DMS53 treated with DMSO at 0.1 percent for 48 hours (cell line): ENCODE data around the gene ANOS1.
"Not testable (repeated sequence)": the region's sequence is repeated elsewhere in the genome, so short reads cannot be mapped to it uniquely, and the experiment has no call there.

ENCODE experiments used
- DNase-seq: peaks from one replicate; lab custom pipeline; 2025; ENCODE audit not compliant: unreplicated experiment; lab: John Stamatoyannopoulos, UW

ANOS1 gene

DNA sequence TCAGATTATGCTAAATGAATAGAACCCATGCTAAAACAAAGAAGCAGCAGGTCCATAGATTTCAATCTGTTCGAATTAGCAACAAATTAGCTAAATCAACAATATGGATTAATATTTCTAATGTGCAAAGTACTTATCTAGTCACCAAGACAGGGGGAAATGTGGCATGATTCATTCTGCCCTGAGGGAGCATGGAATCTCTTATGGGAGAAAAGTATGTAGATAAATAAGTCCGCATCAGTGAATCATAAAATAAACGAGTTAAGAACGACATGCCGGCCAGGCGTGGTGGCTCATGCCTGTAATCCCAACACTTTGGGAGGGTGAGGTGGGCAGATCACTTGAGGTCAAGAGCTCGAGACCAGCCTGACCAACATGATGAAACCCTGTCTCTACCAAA is 102.1 kb downstream of the ANOS1 start:
- no peak for DNase-seq

GRCh38 chrX:8627796-8628195 is 104.1 kb downstream of the ANOS1 start:
- DNase-seq: no peak

DNA sequence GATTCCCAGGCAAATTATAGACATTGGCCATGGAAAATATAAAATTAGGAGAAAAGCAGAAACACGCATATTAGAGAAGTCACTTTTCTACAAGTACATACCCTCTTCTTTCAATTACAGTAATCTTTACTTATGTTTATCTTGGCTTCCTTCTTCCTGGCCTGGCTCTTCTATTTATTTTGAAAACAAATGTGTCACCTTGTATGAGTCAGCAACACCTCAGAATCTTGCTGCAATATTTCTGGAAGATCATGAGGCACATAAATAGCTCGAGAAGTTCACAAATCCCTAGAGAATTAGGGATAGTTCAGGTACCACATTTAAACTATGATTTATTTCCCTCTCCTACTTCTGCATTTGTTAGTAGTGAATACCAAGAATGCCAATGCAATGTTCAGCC is 124.6 kb downstream of the ANOS1 start:
- peak; percentile 6 for DNase-seq

DNA sequence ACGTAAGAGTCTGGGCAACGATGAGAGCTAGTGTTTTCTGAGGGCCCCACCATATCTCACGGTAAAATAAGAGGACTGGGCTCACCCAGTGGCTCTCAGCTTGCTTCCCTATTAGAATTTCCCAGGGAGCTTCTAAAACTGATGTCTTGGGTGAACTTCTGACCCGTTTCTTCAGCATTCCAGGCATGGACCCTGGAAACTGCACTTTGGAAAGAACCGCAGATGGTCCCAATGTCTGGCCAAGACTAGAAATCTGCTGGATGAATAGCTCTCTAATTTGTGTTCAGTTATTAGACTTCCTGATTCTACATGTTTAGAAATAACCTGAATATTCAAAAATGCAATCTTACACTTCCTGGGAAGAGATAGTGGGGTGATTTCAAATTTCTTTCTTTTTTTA is 127.8 kb downstream of the ANOS1 start:
- DNase-seq: no peak

DNA sequence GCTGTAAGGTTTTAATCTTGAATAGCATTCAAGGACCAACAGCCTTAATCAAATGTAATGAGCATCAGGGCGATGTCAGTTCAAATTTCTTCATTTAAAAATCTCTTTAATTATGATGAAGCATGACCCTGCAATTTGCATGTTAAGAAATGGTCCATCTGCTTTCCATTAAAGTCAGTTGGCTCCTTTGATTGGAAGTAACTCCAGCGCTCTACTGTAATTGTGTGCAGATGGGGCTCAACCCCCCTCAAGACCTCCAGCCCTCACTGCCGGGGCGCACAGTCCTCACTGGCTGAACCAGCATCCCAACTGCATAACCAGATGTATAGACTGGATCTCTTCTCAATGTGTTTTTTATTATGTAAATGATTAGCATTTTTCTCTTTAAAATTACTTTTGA is 140.4 kb downstream of the ANOS1 start:
- no peak for DNase-seq

DNA sequence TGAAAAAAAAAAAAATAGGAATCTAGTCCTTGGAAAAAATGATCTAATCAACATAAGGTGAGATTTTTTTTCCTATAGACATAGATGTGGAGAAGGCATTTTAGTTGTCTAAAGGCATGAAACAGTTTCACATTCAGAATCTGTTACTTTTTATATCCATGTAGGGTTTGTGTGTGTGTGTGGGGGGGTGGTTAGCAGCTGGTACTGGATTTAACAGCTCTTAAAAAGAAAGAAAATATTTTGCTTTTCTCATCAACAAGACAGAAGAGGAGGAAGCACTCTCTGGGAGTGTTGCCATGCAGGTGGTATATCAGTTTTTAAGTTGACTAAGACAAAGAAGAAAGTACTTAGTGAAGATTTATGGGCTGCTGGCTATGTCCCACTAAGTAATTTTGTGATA is 145.0 kb downstream of the ANOS1 start:
- DNase-seq: no peak

DNA sequence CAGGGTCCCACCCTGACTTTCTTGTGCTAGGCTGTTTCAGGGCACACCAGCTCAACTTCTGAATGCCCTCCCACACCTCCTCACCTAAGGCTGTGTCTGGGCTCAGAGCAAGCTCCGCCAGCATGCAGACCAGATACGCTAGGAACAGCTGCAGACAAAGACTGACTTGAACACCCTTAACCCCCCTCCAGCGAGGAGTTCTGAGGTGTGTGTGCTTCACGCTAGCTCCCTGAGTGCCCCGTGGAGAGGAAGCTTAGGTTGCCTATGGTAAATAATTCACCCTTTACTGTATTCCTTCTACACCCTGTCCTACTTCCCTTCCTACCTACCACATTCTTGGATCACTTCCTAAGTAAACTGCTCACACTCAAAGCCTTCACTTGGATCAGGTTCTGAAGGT is 152.3 kb downstream of the ANOS1 start:
- DNase-seq: no peak

GRCh38 chrX:8576821-8577220 is 155.1 kb downstream of the ANOS1 start:
- DNase-seq: no peak

GRCh38 chrX:8565729-8566128 is 166.2 kb downstream of the ANOS1 start:
- no peak for DNase-seq

DNA sequence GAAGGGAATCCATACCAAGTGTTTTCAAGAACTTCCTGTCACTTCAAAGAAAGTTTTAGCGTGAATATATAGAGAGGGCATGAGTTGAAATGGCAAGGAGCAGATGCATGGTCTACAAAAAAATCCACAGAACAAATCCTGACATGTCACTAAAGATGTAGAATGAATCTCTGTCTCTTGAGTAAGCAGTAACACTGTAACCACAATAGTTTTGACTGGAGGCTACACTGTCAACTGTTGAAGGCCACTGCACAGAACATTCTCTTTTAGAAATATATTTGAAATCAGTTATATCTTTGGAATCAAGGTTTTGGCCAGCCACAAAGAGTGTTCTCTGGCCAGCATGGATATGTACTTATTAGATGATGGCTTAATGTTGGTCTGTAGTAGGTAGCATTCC is 183.5 kb downstream of the ANOS1 start:
- DNase-seq: no peak

DNA sequence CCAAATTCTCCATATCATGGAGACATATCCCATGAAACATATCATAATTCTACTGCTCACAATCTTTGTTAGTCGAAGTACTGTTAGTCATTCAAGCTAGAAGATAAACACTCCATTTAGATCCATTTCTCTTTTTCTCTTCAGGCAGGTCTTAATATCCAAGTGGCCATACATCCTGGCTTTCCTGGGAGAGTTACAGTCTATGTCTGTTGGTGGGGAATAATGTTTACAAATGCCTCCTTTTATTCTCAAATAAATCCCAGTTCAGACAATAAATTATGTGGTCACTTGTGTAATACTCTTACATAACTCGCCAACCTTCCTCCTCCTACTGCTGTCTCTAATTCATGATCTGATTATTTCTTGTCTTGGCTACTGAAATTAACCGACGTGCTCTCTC is 185.2 kb downstream of the ANOS1 start:
- no peak for DNase-seq

DNA sequence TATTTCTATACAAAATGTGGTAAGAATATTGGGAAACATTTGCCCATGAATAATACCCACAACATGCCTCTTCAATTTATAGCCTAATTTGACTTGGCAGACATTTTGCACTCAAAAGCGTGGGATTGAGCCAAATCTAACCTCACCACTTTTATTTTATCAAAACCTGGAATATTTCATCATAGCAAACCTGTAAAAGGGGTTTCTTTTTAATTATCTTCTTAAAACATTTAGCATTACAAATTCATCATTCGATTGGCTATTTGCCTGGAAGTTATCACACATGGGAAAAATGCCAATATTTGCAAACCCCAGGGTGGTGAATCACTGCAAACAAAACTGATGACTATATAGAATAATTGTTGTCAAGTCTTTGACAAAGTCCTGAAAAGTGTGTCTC is 211.1 kb downstream of the ANOS1 start:
- DNase-seq: no peak

- DNase-seq: no peak
These were observed 211.8 kb downstream of the ANOS1 start for GRCh38 chrX:8520178-8520577.

DNA sequence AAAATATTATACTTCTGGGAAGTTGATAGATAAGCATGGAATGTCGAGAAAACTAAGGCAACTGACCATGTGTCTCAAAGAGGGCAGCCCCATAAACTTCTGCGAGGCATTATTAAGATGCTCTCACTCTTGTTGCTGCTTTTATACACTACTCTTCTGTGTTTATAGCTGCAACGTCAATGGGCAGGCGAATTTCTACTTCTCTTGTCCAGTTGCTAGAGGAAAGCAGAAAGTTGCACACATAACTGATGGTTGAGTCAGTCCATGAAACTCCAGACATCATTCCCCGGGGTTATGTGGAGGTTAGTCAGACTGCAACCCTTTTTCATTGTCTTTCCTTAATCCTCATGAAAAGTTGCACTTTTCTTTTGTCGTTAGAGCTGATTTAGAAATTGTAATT is 227.5 kb downstream of the ANOS1 start:
- DNase-seq: no peak

DNA sequence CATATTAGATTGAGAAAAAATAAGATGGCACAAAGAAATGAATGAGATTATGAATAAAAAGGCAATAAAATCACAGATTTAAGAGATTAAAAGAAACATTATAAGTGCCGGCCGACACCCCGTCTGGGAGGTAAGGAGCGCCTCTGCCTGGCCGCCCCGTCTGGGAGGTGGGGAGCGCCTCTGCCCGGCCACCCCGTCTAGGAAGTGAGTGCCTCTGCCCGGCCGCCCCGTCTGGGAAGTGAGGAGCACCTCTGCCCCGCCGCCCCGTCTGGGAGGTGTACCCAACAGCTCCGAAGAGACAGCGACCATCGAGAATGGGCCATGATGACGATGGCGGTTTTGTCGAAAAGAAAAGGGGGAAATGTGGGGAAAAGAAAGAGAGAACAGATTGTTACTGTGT is 229.8 kb downstream of the ANOS1 start:
- not testable (repeated sequence) for DNase-seq

GRCh38 chrX:8500203-8500602 is 231.7 kb downstream of the ANOS1 start:
- DNase-seq: no peak

- DNase-seq: not testable (repeated sequence)
These were observed 236.9 kb downstream of the ANOS1 start for GRCh38 chrX:8495036-8495435.

GRCh38 chrX:8484360-8484949 is 247.5 kb downstream of the ANOS1 start:
- peak; percentile 5 for DNase-seq
